Suprapubic skin (tissue), 3 donors: ENCODE results near the gene CPA2.

Source experiments
- CTCF ChIP-seq, 2 donors: fragments of 200-600 bp in 1 of 2; fragments of 450-650 bp in 1 of 2; sonication (generic) in 1 of 2; IDR thresholded peaks; one replicate each; pipeline ENCODE4 v1.5.1; 2016 to 2019; ENCODE audit warnings: antibody characterized with exemption in 2 of 2, mild to moderate bottlenecking in 1 of 2, moderate library complexity in 1 of 2
- POLR2A ChIP-seq, 2 donors: fragments of 450-650 bp; IDR thresholded peaks; one replicate each; pipeline ENCODE4 v1.6.1; 2017; ENCODE audit warnings: antibody characterized with exemption in 2 of 2, mild to moderate bottlenecking in 2 of 2, moderate library complexity in 2 of 2

GRCh38 chr7:130337410-130337971 lies 70.8 kb downstream of the CPA2 start:
- TF ChIP-seq CTCF (IDR thresholded peaks at IDR 0.05) = no peak
- TF ChIP-seq POLR2A (IDR thresholded peaks at IDR 0.05) = no peak
